ENCODE results near the gene KPTN. TPM values are rescaled to one million over a fixed set of nuclear protein-coding genes. Genes with fewer than 3 reads are reported as not detected.

Gene KPTN
- total and polyA plus RNA-seq, 2 of the 8 experiments (the other 6 are each of a cell fraction or from before 2014, with no cell fraction given), result 23.6 to 31.3 TPM

- H3K23me2 ChIP-seq (ENCODE audit: low read depth, low read length), result peaks cover 6% of the 10 kb centered on the region; the same call in 1 of the 2 replicates
- 93% methylated on average over 7 of the region's 7 CpGs; no CpG with 5 or more reads in 1 of the 2 experiments for whole genome bisulfite sequencing, 2 experiments (ENCODE audit: extremely low coverage in 1 of 2, insufficient coverage in 1 of 2, insufficient read length in 1 of 2, insufficient replicate concordance in 2 of 2, low coverage in 1 of 2, low lambda C conversion rate in 2 of 2, missing lambda C conversion rate in 1 of 2)
- H3K56ac ChIP-seq (replicated peaks; ENCODE audit: insufficient read length, low read depth, low read length), result no peak overlapping the region
- no peaks in the 10 kb centered on the region for H3K36me3 ChIP-seq (ENCODE audit: control insufficient read depth in 2 of 4, insufficient read depth in 4 of 4, low read length in 3 of 4)
- H3K23ac ChIP-seq (ENCODE audit: insufficient read length), result no peak overlapping the region
- H4K8ac ChIP-seq (ENCODE audit: extremely low read depth, insufficient read depth, low read length), result no peak overlapping the region
- DNase-seq (ENCODE audit: low read depth in 1 of 2, low spot score in 2 of 2) (no peak), FAIRE-seq (no peak)
- H3K9ac ChIP-seq (replicated peaks in 1 of 4; ENCODE audit: extremely low read depth in 1 of 4, low read depth in 3 of 4, low read length in 3 of 4), result no peak overlapping the region
- no peak overlapping the region for H3K14ac ChIP-seq (ENCODE audit: insufficient read length)
- no peak overlapping the region for H2BK15ac ChIP-seq (ENCODE audit: low read length)
- no peak overlapping the region for H3K4me2 ChIP-seq (ENCODE audit: insufficient read depth in 1 of 2, low read depth in 2 of 2, low read length in 2 of 2)
- CTCF ChIA-PET (ENCODE audit: partially characterized antibody), result interaction anchor here (0.8 to 2.9 kb wide), 9 partner anchors 9 to 201 kb away, joined by 3 to 10 read pairs (median 7); partner anchors contain the start of genes EHD2 and KPTN
- H3K4me3 ChIP-seq (ENCODE audit: extremely low read depth in 1 of 4, insufficient read depth in 2 of 4, low read depth in 3 of 4, low read length in 4 of 4), result no peak overlapping the region
- no peak overlapping the region for H2BK20ac ChIP-seq (ENCODE audit: low read length)
- peaks cover 7 to 76% of the 10 kb centered on the region in 2 experiments; a peak in 3 of 4 replicates for H3K79me2 ChIP-seq (ENCODE audit: control insufficient read depth in 1 of 2, insufficient read depth in 2 of 2, low read length in 2 of 2)
- no peak overlapping the region for H4K91ac ChIP-seq (replicated peaks; ENCODE audit: insufficient read length, low read length)
- no peak overlapping the region for H2AFZ ChIP-seq (ENCODE audit: low read length)
- no peak overlapping the region for H3K18ac ChIP-seq (ENCODE audit: extremely low read depth, low read length)
- H3K27me3 ChIP-seq (replicated peaks in 1 of 4; ENCODE audit: control insufficient read depth in 3 of 4, extremely low read depth in 1 of 4, insufficient read depth in 3 of 4, low read length in 3 of 4), result no peaks in the 10 kb centered on the region
- no peak overlapping the region for H3K4ac ChIP-seq (replicated peaks; ENCODE audit: insufficient read length, low read depth, low read length)
- peaks cover 5 to 23% of the 10 kb centered on the region in 2 experiments for H4K20me1 ChIP-seq (replicated peaks in 1 of 2; ENCODE audit: control insufficient read depth in 1 of 2, insufficient read depth in 2 of 2, low read length in 2 of 2)
- H2AK5ac ChIP-seq (ENCODE audit: low read depth, low read length), result no peak overlapping the region
- H2BK12ac ChIP-seq (ENCODE audit: low read depth, low read length), result no peak overlapping the region; the same call in 1 of the 2 replicates
- no peak overlapping the region for H2BK120ac ChIP-seq (replicated peaks; ENCODE audit: low read depth, low read length)
- no peak overlapping the region; the same call in 1 of the 2 replicates for H2BK5ac ChIP-seq (ENCODE audit: low read depth, low read length)
- H3K27ac ChIP-seq (ENCODE audit: low read depth, low read length), result no peak overlapping the region
- H3K9me3 ChIP-seq (ENCODE audit: insufficient read depth in 2 of 2, low read depth in 1 of 2, low read length in 1 of 2), result no peaks in the 10 kb centered on the region
- H3K4me1 ChIP-seq (replicated peaks in 1 of 4; ENCODE audit: control insufficient read depth in 3 of 4, insufficient read depth in 4 of 4, low read length in 3 of 4), result peaks cover 0 to 11% (median 4%) of the 10 kb centered on the region in 4 experiments; a peak in 5 of 7 replicates
- no peak overlapping the region for H4K5ac ChIP-seq (ENCODE audit: insufficient read length, low read depth, low read length)
- TF ChIP-seq GABPA (IDR thresholded peaks at IDR 0.05; ENCODE audit: borderline replicate concordance, insufficient read depth, low read length) (no peak), TBP (IDR thresholded peaks at IDR 0.05; ENCODE audit: low read depth, low read length) (no peak), PHF8 (conservative IDR thresholded peaks at IDR 0.05; ENCODE audit: low read depth, low read length) (no peak), SAP30 (IDR thresholded peaks at IDR 0.05; ENCODE audit: insufficient read depth, insufficient replicate concordance, low read length) (no peak), TEAD4 (IDR thresholded peaks at IDR 0.05; ENCODE audit: low read depth, low read length) (no peak), CREB1 (IDR thresholded peaks at IDR 0.05) (no peak), SP2 (IDR thresholded peaks at IDR 0.05; ENCODE audit: low read length) (no peak), SIX5 (IDR thresholded peaks at IDR 0.05; ENCODE audit: low read depth, low read length) (no peak), POU5F1 (IDR thresholded peaks at IDR 0.05; ENCODE audit: low read depth, low read length) (no peak), USF2 (IDR thresholded peaks at IDR 0.05; ENCODE audit: low read length) (no peak), EGR1 (IDR thresholded peaks at IDR 0.05; ENCODE audit: borderline replicate concordance, low read depth, low read length) (no peak), SRF (IDR thresholded peaks at IDR 0.05; ENCODE audit: low read depth, low read length) (no peak), BRCA1 (IDR thresholded peaks at IDR 0.05; ENCODE audit: low read depth, low read length) (no peak)
- POLR2A ChIA-PET (ENCODE audit: partially characterized antibody), result interaction anchor here (0.7 to 1.1 kb wide), 2 partner anchors 48 to 84 kb away, joined by 3 read pairs; no protein-coding TSS in a partner anchor
- peaks cover 35% of the 10 kb centered on the region for H3K79me1 ChIP-seq (ENCODE audit: low read depth, low read length)
Measured at GRCh38 chr19:47511681-47512080, 27.7 kb upstream of the KPTN start.

All from H1 (cell line).